HG03571 (cell line): ENCODE data around the gene GTF2H4.
"Not testable (repeated sequence)": the region's sequence is repeated elsewhere in the genome, so short reads cannot be mapped to it uniquely, and the experiment has no call there.

ENCODE experiments used
- ATAC-seq: cut with Tn5 transposase; IDR thresholded peaks from one replicate; pipeline ENCODE4 v1.9.1; 2021; ENCODE audit not compliant: unreplicated experiment

The GTF2H4 gene

DNA sequence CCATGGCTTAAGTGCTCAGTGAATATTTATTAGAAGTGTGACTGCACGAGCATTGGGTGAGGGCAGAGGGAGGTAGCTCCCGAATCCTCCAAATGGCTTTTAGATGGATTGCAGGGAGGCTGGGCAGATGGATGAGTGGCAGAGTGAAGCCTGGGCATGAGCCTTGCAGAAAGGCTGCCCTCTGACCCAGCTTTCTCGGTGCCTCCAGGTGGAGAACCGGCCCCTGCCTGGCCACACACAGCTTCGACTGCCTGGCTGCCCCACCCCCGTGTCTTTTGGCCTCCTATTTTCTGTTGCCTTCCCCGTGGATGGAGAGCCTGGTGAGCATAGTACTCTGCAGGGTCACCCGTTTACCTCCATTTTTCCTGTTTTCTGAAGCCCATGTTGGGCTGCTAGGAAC is 9.5 kb downstream of the GTF2H4 start:
- ATAC-seq = no peak

- ATAC-seq = no peak
Measured at GRCh38 chr6:30918670-30919069, 10.7 kb downstream of the GTF2H4 start.

- no peak for ATAC-seq
Measured at GRCh38 chr6:30922447-30922852, 14.4 kb downstream of the GTF2H4 start.

GRCh38 chr6:30924040-30924627 is 16.1 kb downstream of the GTF2H4 start:
- ATAC-seq = not testable (repeated sequence)

GRCh38 chr6:30926644-30927043 is 18.6 kb downstream of the GTF2H4 start:
- ATAC-seq = no peak

DNA sequence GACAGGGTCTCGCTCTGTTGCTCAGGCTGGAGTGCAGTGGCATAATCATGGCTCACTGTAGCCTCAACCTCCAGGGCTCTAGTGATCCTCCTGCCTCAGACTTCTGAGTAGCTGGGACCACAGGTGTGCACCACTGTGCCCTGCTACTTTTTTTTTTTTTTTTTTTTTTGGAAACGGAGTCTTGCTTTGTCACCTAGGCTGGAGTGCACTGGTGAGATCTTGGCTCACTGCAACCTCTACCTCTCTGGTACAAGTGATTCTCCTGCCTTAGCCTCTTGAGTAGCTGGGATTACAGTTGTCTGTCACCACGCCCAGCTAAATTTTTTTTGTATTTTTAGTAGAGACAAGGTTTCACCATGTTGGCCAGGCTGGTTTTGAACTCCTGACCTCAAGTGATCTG is 19.1 kb downstream of the GTF2H4 start:
- ATAC-seq = not testable (repeated sequence)

DNA sequence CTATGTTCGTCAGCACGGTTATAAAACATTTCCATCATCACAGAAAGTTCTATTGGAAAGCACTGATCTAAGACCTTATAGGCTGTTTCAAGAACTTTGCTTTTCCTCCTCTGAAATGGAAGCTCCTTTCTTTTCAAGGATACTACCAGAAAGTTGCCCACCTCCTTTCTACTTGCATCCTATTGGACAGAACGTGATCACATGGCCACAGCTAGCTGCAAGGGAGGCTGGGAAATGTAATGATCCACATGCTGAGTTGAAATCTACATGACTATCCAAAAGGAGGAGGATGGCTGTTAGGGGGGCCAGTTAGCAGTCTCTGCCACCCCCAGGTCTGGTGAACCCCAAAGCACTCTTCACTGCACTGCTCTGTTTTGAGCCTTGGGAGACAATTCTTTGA is 20.7 kb downstream of the GTF2H4 start:
- ATAC-seq = no peak

GRCh38 chr6:30930506-30930905 is 22.5 kb downstream of the GTF2H4 start:
- ATAC-seq = no peak

DNA sequence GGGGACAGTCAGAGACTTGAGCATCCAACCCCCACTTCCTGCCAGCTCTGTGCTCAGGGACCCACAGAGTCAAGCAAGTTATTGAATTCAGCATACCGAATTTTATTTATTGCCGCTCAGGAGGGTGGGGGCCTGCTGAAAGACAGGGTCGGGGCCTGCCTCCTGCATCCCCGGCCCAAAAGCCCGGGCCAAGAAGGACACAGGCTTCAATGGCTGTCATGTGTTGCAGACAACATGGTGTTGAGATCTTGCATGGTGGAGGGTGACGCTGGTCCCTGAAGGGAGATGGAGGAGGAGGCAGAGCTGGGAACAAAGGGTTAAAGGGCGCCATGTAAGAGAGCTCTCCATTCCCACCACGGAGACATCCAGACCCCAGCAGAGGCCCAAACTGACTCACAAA is 23.3 kb downstream of the GTF2H4 start:
- ATAC-seq = no peak

DNA sequence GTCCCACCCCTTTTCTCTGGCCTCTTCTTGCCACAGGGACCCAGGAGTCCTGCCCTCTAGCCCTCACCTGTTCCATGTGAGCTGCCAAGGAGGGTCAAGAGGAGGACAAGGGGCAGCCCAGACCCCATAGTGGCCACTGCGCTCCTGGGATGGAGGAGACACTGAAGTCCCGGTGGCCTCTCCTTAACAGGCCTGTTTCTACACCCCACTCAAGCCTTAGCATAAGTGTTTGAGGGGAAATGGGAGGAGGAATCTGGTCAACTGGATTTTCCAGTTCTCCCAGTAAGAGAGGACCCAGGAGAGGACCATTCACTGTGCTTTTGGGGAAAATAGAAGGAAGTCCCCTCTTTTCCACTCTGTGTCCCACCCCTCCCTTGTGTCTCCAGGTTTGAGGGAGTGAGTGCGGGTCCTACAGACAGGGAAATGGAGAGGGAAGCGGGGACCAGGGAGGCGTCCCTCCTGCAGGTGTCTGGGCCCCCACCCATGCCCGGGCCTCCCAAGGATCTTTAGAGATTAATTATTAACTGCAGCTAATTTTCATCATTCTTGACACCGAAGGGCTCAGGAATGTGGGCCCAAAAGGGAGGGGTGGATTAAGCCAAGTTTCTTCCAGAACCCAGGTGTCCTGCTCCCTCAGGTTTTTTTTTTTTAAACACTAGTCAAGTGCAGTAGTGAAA is 24.1 kb downstream of the GTF2H4 start, which contains the start of gene SFTA2:
SFTA2 (minus strand) TSS at position 202 of the 677 bp plus-strand sequence; CDS start at position 128, 74 bp downstream.
- no peak for ATAC-seq

- ATAC-seq = no peak
Measured at GRCh38 chr6:30932665-30933365, 24.8 kb downstream of the GTF2H4 start.

- no peak for ATAC-seq
Measured at GRCh38 chr6:30935018-30935417, 27.0 kb downstream of the GTF2H4 start.

DNA sequence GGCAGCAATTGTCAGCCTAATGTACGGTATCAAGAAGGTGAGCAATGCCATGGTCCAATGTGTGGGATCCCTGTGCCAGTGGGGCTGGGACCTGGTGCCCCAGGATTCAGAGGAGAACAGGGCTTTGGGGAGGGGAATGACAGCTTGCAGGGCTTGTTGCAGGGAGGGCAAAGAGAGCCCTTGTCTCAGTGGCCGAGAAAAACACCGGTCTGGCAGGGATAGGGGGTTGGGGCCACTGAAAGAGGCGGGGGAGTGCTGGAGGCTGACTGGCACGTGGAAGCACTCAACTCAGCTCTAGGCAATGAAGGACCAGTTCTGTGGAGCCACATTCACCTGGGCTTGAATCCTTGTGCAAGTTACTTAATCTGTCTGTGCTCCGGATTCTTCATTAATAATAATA is 29.3 kb downstream of the GTF2H4 start:
- ATAC-seq = no peak

DNA sequence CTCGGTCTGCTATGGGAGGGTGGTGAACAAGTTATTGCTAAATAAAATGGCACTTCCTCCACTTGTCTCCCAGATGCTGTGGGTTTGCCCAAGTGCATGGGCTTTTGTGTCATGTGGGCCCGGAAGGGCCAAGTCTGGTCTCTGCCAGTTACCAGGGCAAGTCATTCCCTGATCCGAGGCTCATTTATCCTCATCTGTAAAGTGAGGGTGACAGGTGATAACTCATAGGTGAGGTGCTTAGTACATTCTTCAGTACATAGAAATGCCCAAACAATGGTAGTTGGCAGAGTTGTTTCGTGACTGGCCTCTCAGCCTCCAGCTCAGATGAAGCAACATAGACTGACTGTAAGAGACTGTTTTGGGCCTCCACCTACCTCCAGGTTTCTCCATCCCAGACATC is 30.7 kb downstream of the GTF2H4 start:
- ATAC-seq = no peak

- no peak for ATAC-seq
Measured at GRCh38 chr6:30939473-30939872, 31.5 kb downstream of the GTF2H4 start.

- ATAC-seq = no peak
Measured at GRCh38 chr6:30940361-30940986, 32.5 kb downstream of the GTF2H4 start, which contains the start of gene MUCL3. TSS of gene MUCL3 (plus strand) at chr6:30940973. CDS start at chr6:30941000, 27 bp downstream.

- no peak for ATAC-seq
Measured at GRCh38 chr6:30942338-30943060, 34.5 kb downstream of the GTF2H4 start.

- ATAC-seq = no peak
Measured at GRCh38 chr6:30944051-30944450, 36.0 kb downstream of the GTF2H4 start.

DNA sequence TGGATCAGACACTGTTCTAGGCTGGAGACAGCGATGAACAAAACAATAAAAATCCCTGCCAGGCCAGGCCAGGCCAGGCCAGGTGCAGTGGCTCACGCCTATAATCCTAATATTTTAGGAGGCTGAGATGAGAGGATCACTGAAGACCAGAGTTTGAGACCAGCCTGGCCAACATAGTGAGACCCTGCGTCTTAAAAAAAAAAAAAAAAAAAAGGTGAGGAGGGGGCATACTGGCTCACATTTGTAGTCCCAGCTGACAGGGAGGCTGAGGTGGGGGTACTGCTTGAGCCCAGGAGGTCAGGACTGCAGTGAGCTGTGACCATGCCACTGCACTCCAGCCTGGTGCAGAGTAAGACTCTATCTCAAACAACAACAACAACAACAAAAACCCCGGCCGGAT is 37.3 kb downstream of the GTF2H4 start:
- no peak for ATAC-seq

DNA sequence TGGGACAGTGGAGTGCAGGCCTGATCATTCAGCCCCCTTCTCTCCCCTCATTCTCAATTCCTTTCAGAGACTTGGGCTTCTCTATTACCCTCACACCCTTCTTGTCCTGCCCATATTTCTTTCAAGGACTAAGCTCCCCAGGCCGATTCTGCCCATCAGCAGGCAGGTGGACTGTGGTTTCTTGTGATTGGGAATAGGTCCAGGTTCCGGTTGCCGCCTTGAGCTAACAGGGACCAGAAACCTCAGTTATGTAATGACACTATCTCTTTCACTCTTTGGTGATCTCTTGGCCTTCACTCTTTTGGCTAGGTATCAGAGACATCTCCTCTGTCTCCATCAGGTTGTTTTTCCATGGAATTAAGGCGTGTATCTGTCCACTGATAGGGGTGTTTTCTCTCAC is 39.2 kb downstream of the GTF2H4 start:
- ATAC-seq = no peak

DNA sequence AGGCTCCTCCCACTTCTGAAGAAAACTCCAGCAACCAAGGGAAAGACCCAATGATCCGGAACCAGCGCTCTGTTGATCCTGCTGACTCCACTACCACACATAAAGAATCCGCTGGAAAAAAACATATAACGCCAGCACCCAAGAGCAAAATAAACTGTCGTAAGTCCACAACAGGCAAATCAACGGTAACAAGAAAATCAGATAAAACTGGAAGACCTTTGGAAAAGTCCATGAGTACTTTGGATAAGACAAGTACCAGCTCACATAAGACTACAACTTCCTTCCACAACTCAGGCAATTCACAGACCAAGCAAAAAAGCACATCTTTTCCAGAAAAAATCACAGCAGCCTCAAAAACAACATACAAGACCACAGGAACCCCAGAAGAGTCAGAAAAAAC is 40.8 kb downstream of the GTF2H4 start:
- no peak for ATAC-seq
